Superior temporal gyrus (tissue), 1 donor: ENCODE results near the gene PAXIP1.

Experiments
- DNase-seq: peaks from one replicate; pipeline ENCODE4 v3.0.0-alpha.2; 2016; ENCODE audit errors: extremely low spot score

PAXIP1 gene

DNA sequence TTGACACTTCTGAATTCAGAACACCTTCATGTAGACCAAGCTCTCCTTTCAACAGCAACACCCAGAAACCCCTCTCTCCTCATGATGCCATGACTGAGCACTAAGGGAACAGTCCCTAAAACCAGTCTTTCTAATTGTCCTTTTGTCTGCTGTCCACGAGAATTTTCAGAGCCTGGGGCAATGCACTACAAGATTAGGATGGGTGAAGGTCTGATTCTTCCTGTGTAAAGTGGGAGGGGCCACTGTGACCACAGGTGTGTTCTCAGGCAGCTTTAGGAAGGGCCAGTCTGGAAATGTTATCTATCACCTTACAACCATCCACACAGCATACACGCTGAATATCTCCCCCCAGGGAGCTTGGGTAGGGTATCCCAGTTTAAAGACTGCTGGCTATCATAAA, 7.9 kb downstream of the PAXIP1 start:
- no peak for DNase-seq

DNA sequence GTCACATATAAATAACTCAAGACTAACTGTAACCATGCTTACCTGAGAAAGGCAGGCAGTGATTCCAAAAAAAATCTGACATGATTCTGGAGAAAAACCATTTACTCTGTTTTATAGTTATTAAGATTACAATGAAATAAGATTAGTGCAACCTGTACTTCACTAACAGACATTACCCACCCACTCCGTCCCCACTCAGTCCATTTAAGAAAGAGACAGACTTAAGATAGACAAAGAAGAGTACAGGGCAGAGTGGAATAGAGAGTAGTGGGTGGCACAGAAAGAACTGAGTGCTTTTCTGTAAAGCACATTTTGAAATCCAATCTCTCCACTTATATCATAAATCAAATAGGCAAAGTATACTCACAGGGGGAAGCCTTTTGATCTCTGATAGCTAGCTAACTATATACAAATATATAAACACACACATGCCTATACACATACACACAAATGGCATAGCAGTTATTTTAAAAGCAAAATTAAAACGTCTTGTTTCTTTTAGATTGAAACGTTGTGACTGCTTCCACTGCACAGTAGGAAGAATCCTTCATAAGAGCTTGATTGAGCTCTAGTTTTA, 11.9 kb downstream of the PAXIP1 start:
- DNase-seq: no peak

DNA sequence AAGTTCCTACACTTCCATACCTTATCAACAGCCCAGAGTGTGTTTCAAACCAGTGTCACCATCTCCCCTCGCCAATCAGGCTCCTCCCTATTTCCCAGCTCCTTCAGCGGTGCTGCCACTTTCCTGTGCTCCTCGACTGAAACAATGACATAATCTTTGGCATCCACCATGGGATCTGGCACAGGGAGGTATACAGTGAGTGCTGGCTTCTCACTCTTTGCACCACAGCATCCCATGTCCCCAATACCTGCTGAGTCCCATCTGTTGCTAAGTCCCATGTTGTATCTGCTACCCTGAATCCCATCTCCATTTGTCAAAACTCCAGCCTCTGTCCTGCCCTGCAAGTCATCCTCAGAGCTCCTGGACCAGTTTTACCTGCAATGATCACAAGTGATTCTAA, 15.4 kb downstream of the PAXIP1 start:
- no peak for DNase-seq

DNA sequence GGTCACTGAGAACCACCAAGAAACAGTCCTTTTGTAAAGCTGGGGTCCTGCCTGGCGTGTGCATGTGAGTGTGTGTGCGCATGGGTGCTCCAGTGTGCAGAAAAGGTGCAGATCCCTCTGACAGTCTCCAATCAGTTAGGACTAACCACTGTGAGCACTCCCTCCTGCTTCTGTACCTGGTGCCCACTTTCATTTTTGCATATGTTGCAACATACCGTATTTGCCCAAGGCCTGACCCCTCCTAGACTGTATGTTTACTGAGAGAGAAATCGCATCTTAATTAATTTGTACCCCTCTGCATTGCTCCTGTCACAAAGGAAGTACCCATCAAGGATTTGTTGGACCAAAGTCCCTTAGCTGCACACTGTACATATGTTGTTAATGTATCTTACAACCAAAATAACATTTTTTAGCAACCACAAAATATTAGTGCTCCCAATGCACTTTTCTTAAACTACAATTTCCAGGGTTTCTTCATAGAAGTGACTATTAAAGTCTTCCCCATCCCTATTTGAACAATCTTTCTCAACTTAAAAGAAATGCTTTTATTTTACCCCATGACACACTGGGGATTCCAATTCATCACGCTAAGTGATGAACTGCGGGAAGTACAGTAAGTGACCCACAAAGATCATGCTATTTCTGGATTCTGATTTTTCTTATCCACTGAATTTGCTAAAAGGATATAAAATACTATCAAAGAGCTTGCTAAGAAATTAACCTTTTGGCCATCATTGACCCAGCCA, 16.6 kb downstream of the PAXIP1 start:
- no peak for DNase-seq

DNA sequence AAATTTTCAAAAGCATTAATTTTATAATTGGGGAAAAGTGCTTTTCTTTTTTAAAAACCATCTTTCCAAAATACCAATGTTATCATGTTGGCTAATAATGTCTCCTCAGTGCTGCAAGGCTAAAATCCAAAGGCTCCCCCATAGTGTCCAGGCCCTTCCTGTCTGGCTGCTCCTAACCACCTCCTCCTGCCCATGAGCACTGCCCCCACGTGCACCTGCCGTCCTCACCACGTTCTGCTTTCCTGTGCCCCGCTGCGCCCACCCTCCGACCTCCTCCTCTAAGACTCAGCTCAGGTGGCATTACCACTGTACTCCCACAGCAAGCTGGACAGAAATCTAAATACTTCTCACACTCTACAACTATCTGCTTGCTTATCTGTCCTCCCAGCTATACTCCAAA, 17.7 kb downstream of the PAXIP1 start:
- DNase-seq: no peak

DNA sequence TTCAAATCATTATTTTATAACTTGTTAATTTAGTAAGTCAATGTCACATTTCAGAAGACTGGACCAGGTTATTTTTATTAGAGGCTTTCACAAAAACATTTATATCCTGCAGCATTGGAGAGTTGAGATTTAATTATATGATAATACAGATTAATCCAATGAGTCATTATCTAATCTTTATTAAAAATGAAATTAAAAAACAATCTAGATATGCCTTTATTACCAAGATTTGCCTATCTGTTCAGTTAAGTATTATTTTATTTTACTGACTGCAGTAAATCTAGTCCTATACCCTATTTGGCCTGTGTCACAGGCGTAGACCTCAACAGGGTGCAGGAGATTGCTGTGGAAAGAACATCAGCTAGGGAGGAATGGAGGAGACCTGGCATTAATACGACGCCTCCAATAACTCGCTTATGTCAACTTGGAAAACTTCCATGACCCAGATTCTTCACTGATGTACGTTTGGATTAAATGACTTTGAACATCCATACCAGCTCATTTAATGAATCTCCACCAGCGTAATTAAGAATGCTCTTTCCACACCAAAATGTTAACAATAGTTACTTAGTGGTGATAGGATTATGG, 18.2 kb downstream of the PAXIP1 start:
- DNase-seq: no peak

DNA sequence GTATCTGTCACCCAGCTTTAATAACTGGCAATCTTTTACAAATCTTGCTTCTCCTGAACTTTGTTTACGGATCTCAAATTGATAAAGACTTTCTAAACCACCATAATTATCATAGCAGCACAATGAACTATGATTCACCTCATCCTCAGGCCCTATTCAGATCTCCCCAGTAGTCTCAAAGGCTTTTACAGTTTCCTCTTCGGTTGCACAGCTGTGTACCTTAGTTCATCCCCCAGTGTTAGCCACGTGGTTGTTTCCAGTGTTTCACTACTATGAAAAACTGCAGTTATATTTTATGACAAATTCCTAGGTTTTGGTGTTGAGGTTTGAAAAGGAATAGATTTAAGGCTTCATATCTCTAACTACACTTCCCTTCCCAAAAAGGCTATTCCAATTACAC, 24.9 kb downstream of the PAXIP1 start:
- DNase-seq: no peak

DNA sequence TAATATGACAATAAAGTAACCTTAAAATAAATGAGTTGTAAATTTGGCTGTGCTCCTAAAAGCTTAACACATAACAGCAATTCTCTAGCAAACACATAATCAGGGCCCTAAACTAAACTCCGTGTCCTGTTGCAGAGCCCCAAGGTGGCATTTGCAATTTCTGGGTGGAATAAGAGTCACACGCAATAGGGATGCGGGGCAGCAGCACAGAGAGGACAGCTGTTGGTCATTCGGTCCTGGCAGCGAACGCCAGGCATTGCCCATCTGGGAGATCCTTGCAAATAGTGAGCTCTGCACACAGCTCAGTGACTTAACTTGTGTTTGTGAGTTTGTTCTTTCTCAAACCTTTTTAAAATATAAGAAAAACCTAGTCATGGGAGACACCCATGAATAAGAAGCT, 25.7 kb downstream of the PAXIP1 start:
- no peak for DNase-seq

DNA sequence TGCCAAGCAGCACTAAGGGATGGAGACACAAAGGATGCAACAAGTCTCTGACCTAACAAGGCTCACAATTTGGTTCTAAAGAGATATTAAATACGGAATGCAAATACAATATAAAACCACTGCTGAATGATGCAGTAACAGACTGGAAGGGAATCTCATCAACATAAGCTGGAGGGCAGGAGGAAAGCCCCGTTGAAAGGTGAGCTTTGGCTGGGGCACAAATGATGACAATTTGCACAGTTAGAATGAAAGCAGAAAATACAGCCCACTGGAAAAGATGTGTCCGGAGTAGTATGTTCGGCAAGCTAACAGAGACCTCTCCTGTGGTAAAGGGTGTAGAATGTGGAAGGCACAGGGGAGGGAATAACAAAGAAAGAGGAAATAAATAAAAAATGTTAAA, 26.1 kb downstream of the PAXIP1 start:
- no peak for DNase-seq

DNA sequence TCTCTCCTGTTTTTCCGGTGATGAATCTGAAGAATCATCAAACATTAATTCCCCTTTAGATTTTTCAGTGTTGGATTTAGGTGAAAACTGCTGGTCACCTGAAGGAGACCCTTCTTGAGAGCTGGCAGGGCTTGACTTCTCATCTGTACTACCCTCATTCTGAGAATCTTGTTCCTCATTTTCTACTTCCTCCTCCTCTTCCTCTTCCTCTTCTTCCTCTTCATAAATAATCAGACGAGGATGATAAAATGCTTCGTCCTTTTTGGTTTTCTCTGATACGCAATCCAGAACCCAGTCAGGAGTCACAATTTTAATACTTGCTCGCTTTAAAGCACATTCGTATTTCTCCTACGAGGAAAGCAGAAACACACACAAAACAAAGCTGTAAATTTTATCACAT, 26.9 kb downstream of the PAXIP1 start:
- DNase-seq: no peak

DNA sequence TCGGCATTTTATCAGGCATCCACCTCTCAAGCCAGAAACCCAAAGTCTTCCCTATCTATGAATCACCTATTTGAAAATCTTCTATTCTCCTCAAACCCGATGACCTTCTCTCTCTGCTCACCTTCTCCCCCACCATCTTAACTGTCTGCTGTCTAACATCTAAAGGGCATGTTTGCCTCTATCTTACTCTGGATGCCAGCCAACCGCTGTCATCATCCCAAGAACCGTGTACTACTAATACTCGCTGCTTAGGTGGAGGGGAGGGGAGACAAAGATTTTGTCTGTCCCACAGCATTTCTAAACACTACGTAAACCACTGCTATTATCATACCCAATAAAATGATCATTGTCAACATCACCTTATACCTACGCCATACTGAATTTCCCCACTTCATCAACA, 29.5 kb downstream of the PAXIP1 start:
- DNase-seq: no peak

DNA sequence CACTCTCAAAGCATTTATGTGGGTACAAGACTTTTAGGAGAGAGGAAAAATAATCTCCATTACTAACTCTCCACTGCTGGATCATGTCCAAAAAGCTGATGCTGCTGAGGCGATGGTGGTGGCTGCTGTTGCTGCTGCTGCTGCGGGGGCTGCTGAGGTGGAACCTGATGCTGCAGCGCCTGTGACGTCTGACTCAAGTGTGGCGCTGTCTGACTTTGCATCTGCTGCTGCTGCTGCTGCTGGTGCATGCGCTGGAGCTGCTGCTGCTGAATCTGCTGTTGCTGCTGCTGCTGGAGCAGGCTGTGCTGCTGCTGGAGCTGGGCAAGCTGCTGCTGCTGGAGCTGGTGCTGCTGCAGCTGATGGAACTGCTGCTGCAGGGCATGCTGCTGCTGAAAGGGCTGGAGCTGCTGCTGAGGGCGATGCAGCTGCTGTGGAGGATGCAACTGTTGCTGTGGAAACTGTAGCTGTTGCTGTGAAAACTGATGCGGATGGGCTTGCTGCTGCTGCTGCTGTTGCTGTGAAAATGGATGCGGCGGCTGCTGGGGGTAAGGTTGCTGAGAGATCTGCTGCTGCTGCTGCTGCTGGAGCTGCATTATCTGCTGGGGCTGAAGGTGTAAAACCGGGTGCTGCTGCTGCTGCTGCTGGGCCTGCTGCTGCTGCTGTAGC, 34.5 kb downstream of the PAXIP1 start:
- no peak for DNase-seq

DNA sequence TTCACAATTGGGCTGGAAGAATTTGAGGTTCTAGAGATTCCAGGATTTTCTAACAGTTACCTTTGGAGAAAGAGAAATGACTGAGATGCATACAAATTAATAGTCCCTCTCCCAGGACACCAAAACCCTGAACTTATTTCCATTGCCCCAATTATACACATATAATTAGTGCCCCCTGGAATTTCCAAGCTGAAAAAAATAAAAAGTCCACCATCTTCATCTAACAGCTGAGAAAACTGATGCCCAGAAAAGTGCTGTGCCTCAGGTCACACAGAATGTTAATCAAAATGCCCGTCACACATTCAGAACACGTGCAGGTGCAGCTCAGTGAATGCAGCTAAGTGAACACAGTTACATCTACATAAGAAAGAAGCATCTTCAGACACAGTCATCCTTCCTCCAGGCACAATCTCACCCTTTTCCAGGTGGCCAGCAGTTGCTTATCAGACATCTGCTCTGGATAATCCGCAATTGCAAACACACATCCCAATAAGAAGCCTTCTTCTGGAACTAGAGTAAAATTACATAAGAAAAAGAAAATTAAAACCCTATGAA, 35.4 kb downstream of the PAXIP1 start:
- no peak for DNase-seq

DNA sequence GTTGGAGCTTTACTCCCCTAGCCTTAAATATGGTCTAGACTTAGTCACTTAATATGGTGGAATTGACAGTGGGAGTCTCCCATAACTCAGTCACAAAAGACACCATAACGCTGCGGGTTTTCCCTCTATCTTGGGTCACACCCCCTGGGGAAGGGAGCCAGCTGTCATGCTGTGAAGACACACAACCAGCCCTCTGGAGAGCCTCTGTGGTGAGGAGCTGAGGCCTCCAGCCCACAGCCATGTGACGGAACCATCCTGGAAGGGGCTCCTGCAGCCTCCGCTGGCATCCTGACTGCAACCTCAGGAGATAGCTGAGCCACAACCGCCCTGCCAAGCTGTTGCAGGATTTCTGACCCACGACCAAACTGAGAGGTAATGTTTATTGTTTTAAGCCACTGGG, 37.9 kb downstream of the PAXIP1 start:
- DNase-seq: no peak

DNA sequence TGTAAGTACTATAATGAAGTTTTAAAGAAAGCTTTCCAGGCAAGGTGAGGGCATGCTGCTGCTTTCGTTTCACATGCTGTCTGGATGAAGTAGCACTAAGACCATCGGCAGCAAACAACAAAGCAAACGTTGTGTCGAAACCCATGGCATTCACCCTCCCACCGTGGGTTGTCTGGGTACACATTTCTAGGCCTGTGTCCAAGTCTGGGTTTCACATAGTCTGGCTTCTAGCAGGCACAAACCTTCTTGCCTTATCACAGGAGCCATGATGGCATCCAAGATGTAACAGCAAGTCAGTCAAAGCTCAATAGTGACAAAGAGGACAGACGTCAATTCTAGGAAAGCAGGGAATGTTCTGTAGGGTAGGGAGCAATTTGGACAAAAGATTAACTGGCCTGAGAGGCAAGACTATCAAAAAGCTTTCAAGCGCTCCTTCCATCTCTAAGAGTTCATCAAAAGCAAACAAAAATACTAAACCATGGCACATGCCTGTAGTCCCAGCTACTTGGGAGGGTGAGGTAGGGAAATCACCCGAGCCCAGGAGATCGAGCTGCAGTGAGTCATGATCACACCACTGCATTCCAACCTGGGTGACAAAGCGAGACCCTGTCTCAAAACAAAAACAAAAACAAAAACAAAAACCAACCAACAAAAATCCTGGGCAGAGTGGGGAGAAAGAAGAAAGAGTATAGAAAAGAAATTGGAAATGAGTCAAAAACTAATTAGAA, 42.7 kb downstream of the PAXIP1 start:
- DNase-seq: peak; percentile 83

DNA sequence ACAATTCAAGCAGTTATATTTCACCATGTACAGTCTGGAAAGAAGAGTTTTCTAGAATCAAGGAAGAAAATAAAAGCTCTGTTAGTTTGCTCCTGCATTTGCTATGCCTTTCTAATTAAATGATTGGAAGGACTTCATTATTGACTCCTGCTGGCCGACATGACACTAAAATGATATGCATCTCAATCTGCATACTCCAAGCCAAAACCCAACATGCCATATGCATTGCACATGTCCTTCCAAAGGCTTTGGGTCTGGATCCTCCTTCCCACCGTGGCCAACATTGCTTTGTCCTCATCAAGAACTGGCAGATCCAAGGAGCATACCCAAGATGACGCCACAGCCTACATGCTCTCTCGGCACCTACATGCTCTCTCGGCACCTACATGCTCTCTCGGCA, 46.5 kb downstream of the PAXIP1 start:
- no peak for DNase-seq

DNA sequence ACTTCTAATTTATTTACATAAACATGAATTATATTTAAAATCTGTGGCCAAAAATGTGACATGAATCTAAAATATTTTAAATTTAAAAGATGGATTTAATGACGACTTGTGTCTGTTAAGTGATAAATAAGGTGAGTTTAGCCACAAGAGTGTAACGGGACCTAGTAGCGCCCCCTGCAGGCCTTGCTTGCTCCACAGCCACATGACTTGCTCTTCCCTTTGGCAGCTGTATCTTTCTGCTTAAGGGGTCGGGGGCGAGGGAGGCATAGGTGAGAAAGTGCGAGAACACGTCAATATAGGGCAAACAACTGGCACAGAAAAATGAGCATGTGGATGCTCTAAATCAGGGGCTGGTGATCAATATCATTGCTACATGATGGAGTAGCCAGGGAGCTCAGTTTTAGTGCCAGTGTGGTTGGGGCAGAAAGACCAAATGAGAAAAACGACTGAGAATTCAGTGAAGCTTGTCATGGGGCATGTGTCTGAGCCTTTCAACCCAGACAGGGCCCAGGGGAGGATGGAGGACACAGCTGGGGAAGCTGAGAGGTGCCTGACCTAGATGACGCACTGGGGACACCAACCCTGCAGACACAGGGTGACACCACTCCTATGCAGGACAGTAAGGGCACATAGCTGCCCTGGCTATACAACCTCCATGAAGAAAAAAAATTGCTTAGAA, 49.8 kb downstream of the PAXIP1 start:
- DNase-seq: peak; percentile 35

DNA sequence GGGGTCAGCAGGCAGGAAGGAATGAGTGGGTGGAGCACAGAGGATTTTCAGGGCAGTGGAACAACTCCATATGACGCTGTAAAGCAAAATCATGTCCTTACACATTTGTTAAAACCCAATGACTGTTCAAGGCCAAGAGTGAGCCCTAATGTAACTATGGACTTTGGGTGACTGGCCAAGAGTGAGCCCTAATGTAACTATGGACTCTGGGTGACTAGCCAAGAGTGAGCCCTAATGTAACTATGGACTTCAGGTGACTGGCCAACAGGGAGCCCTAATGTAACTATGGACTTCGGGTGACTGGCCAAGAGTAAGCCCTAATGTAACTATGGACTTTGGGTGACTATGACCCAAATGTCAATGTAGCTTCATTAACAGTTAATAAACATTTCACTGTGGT, 52.0 kb downstream of the PAXIP1 start:
- DNase-seq: no peak

DNA sequence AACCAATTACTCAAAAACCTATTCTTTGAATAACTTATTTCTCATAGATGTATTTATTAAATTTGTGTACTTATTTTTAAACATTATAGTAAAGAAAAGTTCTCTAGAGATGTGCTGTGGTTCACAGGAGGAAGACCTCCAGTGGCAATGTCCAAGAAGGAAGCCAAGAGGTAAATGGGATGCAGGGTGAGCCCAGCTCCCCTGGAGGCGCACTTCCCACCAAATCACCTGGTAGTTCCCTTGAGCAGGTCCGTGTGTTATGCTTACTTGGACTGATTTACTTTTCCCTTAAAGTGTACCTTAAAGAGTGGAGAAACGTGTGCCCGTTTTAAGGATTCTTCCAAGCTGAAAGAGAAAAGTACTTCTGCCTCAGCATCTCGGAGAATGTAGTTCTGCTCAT, 55.3 kb downstream of the PAXIP1 start:
- DNase-seq: no peak

DNA sequence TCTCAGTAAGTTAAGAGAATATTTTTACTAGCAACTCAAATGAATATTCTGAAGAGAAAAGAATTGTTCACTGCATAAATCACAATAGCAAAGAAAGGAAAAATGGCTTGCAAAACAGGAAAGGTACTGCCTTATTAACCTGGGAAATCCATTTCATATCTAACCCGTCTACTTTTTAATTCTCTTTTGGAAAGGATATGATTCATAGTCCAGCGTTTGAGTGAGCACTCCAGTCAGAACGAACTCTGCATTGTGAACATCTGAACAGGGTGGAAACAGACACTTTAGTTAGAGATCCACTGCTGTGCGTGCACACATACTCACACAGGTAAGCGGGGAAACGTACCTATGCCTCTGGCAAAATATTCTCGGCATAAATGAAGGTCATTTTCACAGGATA, 56.8 kb downstream of the PAXIP1 start:
- no peak for DNase-seq

DNA sequence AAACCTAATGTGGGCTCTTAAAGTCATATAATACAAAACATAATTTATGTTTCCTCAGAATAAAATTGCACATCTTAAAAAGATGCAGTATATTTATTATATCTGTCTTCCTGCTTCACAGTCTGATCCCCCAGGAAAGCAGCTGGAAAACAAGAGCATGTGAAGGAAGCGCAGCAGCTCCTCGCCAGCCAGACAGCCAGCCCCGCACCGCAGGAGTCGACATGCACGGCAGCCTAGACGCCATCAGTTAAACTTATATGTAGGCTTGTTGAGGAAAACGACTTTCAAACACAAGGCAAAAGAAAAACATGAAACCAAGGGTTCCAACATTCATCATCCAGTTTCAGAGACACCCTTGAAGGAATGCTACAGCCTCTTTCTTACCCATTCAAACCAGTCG, 59.0 kb downstream of the PAXIP1 start:
- DNase-seq: no peak
